Renal pelvis (tissue), 4 donors: ENCODE results near the gene IL1RAPL1. TPM values are rescaled to one million over a fixed set of nuclear protein-coding genes. Genes with fewer than 3 reads are reported as not detected.
"Not testable (repeated sequence)": the region's sequence is repeated elsewhere in the genome, so short reads cannot be mapped to it uniquely, and the experiment has no call there.

Experiments
- DNase-seq: peaks from one replicate; pipeline ENCODE4 v3.0.0-alpha.2; 2013
- polyA plus RNA-seq, 3 donors: library from polyadenylated mRNA; unstranded; fragments of 120-200 nt; gene quantifications; one replicate each; pipeline ENCODE4 v1.2.1, GENCODE V29; 2013; ENCODE audit not compliant: insufficient read length in 3 of 3

Gene IL1RAPL1
- polyA plus RNA-seq, 3 donors, result 2.0 to 2.4 (median 2.3) TPM

GRCh38 chrX:29107231-29107630, 520.0 kb downstream of the IL1RAPL1 start:
- peak; percentile 4 for DNase-seq

- DNase-seq, result no peak
These were observed 522.8 kb downstream of the IL1RAPL1 start for GRCh38 chrX:29110041-29110440.

GRCh38 chrX:29113221-29113620, 526.0 kb downstream of the IL1RAPL1 start:
- DNase-seq, result no peak

GRCh38 chrX:29122817-29123216, 535.6 kb downstream of the IL1RAPL1 start:
- DNase-seq, result not testable (repeated sequence)

- no peak for DNase-seq
These were observed 543.7 kb downstream of the IL1RAPL1 start for GRCh38 chrX:29130905-29131304.

- no peak for DNase-seq
These were observed 549.7 kb downstream of the IL1RAPL1 start for GRCh38 chrX:29136904-29137303.

GRCh38 chrX:29138003-29138402, 550.8 kb downstream of the IL1RAPL1 start:
- DNase-seq, result no peak

GRCh38 chrX:29143356-29143755, 556.1 kb downstream of the IL1RAPL1 start:
- no peak for DNase-seq

- no peak for DNase-seq
These were observed 556.5 kb downstream of the IL1RAPL1 start for GRCh38 chrX:29143756-29144155.

GRCh38 chrX:29145316-29145715, 558.1 kb downstream of the IL1RAPL1 start:
- DNase-seq, result no peak

GRCh38 chrX:29148511-29148910, 561.3 kb downstream of the IL1RAPL1 start:
- no peak for DNase-seq

- no peak for DNase-seq
These were observed 568.0 kb downstream of the IL1RAPL1 start for GRCh38 chrX:29155286-29155685.

- DNase-seq, result no peak
These were observed 585.6 kb downstream of the IL1RAPL1 start for GRCh38 chrX:29172880-29173279.

GRCh38 chrX:29187264-29187663, 600.0 kb downstream of the IL1RAPL1 start:
- DNase-seq, result no peak

GRCh38 chrX:29196501-29196900, 609.3 kb downstream of the IL1RAPL1 start:
- DNase-seq, result no peak

- no peak for DNase-seq
These were observed 628.0 kb downstream of the IL1RAPL1 start for GRCh38 chrX:29215251-29215650.

- DNase-seq, result no peak
These were observed 638.4 kb downstream of the IL1RAPL1 start for GRCh38 chrX:29225670-29226069.

GRCh38 chrX:29229802-29230201, 642.6 kb downstream of the IL1RAPL1 start:
- no peak for DNase-seq

GRCh38 chrX:29231800-29232199, 644.6 kb downstream of the IL1RAPL1 start:
- no peak for DNase-seq

- DNase-seq, result no peak
These were observed 646.4 kb downstream of the IL1RAPL1 start for GRCh38 chrX:29233592-29234183.

GRCh38 chrX:29237972-29238371, 650.7 kb downstream of the IL1RAPL1 start:
- no peak for DNase-seq

GRCh38 chrX:29241809-29242208, 654.6 kb downstream of the IL1RAPL1 start:
- no peak for DNase-seq

- DNase-seq, result no peak
These were observed 655.6 kb downstream of the IL1RAPL1 start for GRCh38 chrX:29242856-29243255.

GRCh38 chrX:29243942-29244341, 656.7 kb downstream of the IL1RAPL1 start:
- no peak for DNase-seq

- DNase-seq, result no peak
These were observed 667.3 kb downstream of the IL1RAPL1 start for GRCh38 chrX:29254515-29254914.
